GM23248 (cell line): ENCODE results near the gene PSMC5.

Experiments used
- EZH2 ChIP-seq: fragments of 200-600 bp; sonication (generic); IDR thresholded peaks from 2 replicates; pipeline ENCODE4 v1.6.1; 2018; ENCODE audit warnings: antibody characterized with exemption, mild to moderate bottlenecking; ENCODE audit not compliant: insufficient read depth, poor library complexity, severe bottlenecking
- EZH2phosphoT487 ChIP-seq: fragments of 200-600 bp; sonication (generic); IDR thresholded peaks from 2 replicates; pipeline ENCODE4 v1.6.1; 2018; ENCODE audit warnings: antibody characterized with exemption, moderate library complexity, mild to moderate bottlenecking, low read depth; ENCODE audit not compliant: insufficient read depth

DNA sequence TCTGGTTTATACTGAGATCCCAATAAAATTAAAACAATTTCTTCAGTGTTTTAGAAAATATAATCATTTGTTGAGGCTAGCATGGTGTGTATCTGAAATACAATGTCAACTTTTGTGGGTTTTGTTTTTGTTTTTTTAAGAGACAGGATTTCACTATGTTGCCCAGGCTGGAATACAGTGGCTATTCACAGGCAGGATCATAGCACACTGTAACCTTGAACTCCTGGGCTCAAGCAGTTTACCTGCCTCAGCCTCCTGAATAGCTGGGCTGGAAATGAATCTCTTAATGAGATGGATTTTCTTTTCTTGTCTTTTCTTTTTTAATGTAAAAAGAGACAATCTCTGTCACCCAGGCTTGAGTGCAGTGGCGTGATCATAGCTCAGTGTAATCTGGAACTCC is 41.1 kb upstream of the PSMC5 start:
- no peak for TF ChIP-seq EZH2phosphoT487
- TF ChIP-seq EZH2 = no peak
